Neutrophil (primary cell): ENCODE results near the gene ERMP1.

Source experiments
- H3K27ac ChIP-seq: fragments of 200-600 bp; sonication (generic); 2 replicates; pipeline ENCODE4 v1.5.1; 2016; ENCODE audit warnings: mild to moderate bottlenecking, moderate library complexity
- H3K27me3 ChIP-seq: fragments of 200-600 bp; sonication (generic); 2 replicates; pipeline ENCODE4 v1.6.0; 2016; ENCODE audit warnings: mild to moderate bottlenecking
- H3K36me3 ChIP-seq: fragments of 200-600 bp; sonication (generic); 2 replicates; pipeline ENCODE4 v1.5.1; 2017
- H3K4me1 ChIP-seq, 2 experiments: fragments of 200-600 bp in 1 of 2; sonication (generic) in 1 of 2; 1 replicate in 1 of 2; 2 replicates in 1 of 2; pipeline versions ENCODE4 v1.5.1 to v1.6.1; 2013 to 2016; ENCODE audit warnings: low read depth in 1 of 2, low read length in 1 of 2, mild to moderate bottlenecking in 1 of 2, moderate library complexity in 1 of 2; ENCODE audit not compliant: control insufficient read depth in 1 of 2, insufficient read depth in 1 of 2
- H3K4me3 ChIP-seq, 2 experiments: fragments of 200-600 bp in 1 of 2; sonication (generic) in 1 of 2; 1 replicate in 1 of 2; 2 replicates in 1 of 2; pipeline ENCODE4 v1.5.1; 2013 to 2016; ENCODE audit warnings: low read depth in 1 of 2, low read length in 1 of 2, mild to moderate bottlenecking in 1 of 2, moderate library complexity in 1 of 2
- H3K9me3 ChIP-seq: fragments of 200-600 bp; sonication (generic); 2 replicates; pipeline ENCODE4 v1.5.1; 2016
- CTCF ChIP-seq: fragments of 200-600 bp; sonication (generic); IDR thresholded peaks from 2 replicates; pipeline ENCODE4 v1.5.1; 2016; ENCODE audit warnings: antibody characterized with exemption

The ERMP1 gene

GRCh38 chr9:5796298-5796697 lies 36.6 kb downstream of the ERMP1 start:
- H3K36me3 ChIP-seq, result peaks cover 18% of the 10 kb centered on the region
- no peaks in the 10 kb centered on the region for H3K4me1 ChIP-seq
- H3K9me3 ChIP-seq, result no peaks in the 10 kb centered on the region
- TF ChIP-seq CTCF, result no peak
- no peak overlapping the region for H3K4me3 ChIP-seq
- H3K27me3 ChIP-seq, result no peaks in the 10 kb centered on the region
- H3K27ac ChIP-seq, result no peak overlapping the region

DNA sequence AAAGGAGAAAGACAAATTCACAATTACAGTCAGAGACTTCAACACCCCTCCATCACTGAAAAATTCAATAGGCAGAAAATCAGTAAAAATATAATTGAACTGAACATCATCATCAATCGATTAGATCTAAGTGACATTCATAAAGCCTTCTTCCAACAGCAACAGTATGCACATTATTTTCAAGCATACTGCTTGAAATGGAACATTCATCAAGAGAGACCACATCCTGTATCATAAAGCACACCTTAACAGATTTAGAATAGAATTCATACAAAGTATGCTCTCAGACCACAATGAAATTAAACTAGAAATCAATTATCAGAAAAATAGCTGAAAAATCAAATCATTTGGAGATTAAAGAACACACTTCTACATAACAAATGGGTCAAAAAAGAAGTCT lies 39.1 kb downstream of the ERMP1 start:
- Histone ChIP-seq H3K36me3 (peaks cover 18% of the 10 kb centered on the region), H3K4me3 (no peak overlapping the region), H3K9me3 (no peaks in the 10 kb centered on the region), H3K27me3 (no peaks in the 10 kb centered on the region), H3K27ac (no peak overlapping the region), H3K4me1 (no peaks in the 10 kb centered on the region)
- TF ChIP-seq CTCF, result no peak

DNA sequence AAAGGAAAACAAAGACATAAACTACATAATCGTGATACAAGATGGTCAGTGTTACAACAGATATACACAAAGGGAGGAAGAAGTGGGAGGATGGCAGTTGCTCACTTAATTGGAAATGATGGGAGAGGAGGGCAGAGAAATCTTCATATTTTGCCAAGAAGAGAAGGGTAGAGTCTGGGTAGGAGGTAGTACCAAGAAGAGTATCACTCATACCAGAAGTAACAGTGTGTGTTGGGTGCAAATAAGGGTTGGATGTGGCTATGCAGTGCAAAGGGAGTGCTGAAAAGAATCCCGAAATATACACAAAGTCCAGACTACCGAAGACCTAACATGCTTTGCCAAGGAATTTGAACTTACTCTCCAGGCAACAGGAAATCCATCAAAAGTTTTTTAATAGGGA lies 41.0 kb downstream of the ERMP1 start:
- no peaks in the 10 kb centered on the region for H3K4me1 ChIP-seq
- no peak for TF ChIP-seq CTCF
- no peak overlapping the region for H3K4me3 ChIP-seq
- no peaks in the 10 kb centered on the region for H3K9me3 ChIP-seq
- peaks cover 10% of the 10 kb centered on the region for H3K36me3 ChIP-seq
- H3K27ac ChIP-seq, result no peak overlapping the region
- H3K27me3 ChIP-seq, result no peaks in the 10 kb centered on the region

DNA sequence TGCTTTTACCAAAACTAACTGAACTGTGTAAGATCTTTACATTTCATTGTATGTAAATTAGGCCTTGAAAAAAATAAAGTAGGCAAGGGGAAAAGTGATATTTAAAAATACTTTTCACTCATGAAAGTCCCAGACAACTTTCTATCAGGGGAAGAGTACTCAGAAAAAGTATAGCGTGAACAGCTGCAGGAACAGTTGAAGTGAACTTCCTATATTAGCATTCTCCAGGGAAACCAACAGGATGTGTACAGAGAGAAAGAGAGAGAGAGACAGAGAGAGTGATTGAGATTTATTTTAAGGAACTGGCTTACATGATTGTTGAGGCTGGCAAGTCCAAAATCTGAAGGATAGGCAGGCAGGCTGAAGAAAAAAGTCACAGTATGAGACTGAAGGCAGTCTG lies 42.0 kb downstream of the ERMP1 start:
- TF ChIP-seq CTCF, result no peak
- Histone ChIP-seq H3K9me3 (no peaks in the 10 kb centered on the region), H3K36me3 (peaks cover 14% of the 10 kb centered on the region), H3K4me1 (no peaks in the 10 kb centered on the region), H3K4me3 (no peak overlapping the region), H3K27ac (no peak overlapping the region), H3K27me3 (no peaks in the 10 kb centered on the region)

DNA sequence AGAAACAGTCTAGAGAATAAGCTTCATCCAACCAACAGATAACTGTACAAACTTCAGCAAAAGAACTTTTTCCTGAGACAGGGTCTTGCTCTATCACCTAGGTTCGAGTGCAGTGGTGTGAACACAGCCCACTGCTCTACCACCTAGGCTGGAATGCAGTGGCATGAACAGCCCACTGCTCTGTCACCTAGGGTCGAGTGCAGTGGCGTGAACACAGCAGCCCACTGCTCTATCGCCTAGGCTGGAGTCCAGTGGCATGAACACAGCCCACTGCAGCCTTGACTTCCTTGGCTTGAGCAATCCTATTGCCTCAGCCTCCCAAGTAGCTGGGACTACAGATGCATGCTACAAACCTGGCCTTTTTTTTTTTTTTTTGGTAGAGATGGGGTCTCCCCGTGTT lies 43.4 kb downstream of the ERMP1 start:
- Histone ChIP-seq H3K4me1 (no peaks in the 10 kb centered on the region), H3K4me3 (no peak overlapping the region), H3K9me3 (no peaks in the 10 kb centered on the region), H3K36me3 (peaks cover 14% of the 10 kb centered on the region), H3K27me3 (no peaks in the 10 kb centered on the region), H3K27ac (no peak overlapping the region)
- TF ChIP-seq CTCF, result no peak

DNA sequence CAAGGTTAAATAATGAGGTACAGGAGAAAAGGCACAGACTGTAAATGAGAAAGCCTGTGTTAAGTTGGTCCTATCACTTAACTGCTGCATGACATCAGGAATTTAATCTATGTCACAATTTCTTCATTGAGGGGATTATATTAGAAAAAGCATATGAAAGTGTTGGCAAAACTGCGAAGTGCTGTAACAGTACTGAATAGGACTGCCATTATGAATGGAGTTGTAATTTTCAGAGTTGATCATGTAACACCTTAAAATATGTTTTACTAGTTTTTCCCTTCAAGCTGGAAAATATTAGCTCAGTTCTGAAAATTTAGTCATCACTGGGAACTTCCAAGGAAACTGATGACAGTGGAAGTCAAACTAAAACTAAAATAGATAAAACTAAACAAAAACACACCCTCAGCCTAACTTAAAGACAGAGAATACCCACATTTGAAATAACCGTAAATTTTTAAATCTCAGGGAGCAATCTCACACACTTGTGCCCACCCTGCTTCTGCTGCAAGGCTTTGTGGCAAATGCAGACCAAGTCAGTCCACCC lies 45.1 kb downstream of the ERMP1 start:
- Histone ChIP-seq H3K4me3 (no peak overlapping the region), H3K27ac (no peak overlapping the region), H3K4me1 (no peaks in the 10 kb centered on the region), H3K9me3 (no peaks in the 10 kb centered on the region), H3K36me3 (peaks cover 14% of the 10 kb centered on the region), H3K27me3 (no peaks in the 10 kb centered on the region)
- no peak for TF ChIP-seq CTCF
